ENCODE data around the gene EPHB1. TPM values are rescaled to one million over a fixed set of nuclear protein-coding genes. Genes with fewer than 3 reads are reported as not detected.

EPHB1 gene
- total and polyA plus RNA-seq, 2 of the 13 experiments (the other 11 are each of a cell fraction or from before 2014, with no cell fraction given), result 0.07 to 0.21 TPM

- TF ChIP-seq SYNCRIP (IDR thresholded peaks at IDR 0.05; ENCODE audit: insufficient read depth, low read depth, low read length) (no peak), ZNF574 (CRISPR knock-in tag; IDR thresholded peaks at IDR 0.05) (no peak), KMT2B (CRISPR knock-in tag; IDR thresholded peaks at IDR 0.05) (no peak), ZFYVE20 (CRISPR knock-in tag; IDR thresholded peaks at IDR 0.05; ENCODE audit: borderline replicate concordance, low read depth) (no peak)
Observed at GRCh38 chr3:134939978-134940377, 144.9 kb downstream of the EPHB1 start (continued).

GRCh38 chr3:134941820-134942219 lies 146.8 kb downstream of the EPHB1 start:
- no peak overlapping the region for H3K4me2 ChIP-seq (ENCODE audit: low read depth, low read length)
- no peak for FAIRE-seq
- H3K9me3 ChIP-seq (ENCODE audit: low read length), result no peaks in the 10 kb centered on the region
- WGBS (ENCODE audit: low lambda C conversion rate), result 6% methylated on average over 1 of the region's 1 CpG
- no peaks in the 10 kb centered on the region for H4K20me1 ChIP-seq (ENCODE audit: insufficient read depth, low read length)
- ChIA-PET POLR2A (no interaction called here), CTCF (ENCODE audit: low intra/inter-chr PET ratio, low total read pairs) (no interaction called here)
- no peaks in the 10 kb centered on the region for H3K27me3 ChIP-seq (ENCODE audit: control insufficient read depth in 1 of 2, insufficient read depth in 2 of 2, low read length in 2 of 2)
- intact Hi-C loops (cut with micrococcal nuclease; ENCODE audit: unreplicated experiment) (no loop called here), in situ Hi-C loops (cut with HindIII; ENCODE audit: extremely low pct_ligation_motif_present, low pct_unique_long_range_greater_than_20kb) (no loop called here)
- H3K79me2 ChIP-seq (ENCODE audit: insufficient read depth, low read length), result no peaks in the 10 kb centered on the region
- DNase-seq (ENCODE audit: low spot score), result no peak
- no peak overlapping the region for H3K4me3 ChIP-seq (replicated peaks in 1 of 3; ENCODE audit: insufficient read depth in 1 of 3, low read depth in 2 of 3, low read length in 3 of 3)
- H3K27ac ChIP-seq (ENCODE audit: extremely low read length, insufficient read depth, low read length), result no peak overlapping the region
- H2AFZ ChIP-seq (ENCODE audit: low read length), result no peak overlapping the region
- no peak overlapping the region for H3K9ac ChIP-seq (ENCODE audit: insufficient read depth, low read depth, low read length)
- no TSS peak for BruUV-seq (replicated peaks)
- H3K4me1 ChIP-seq (ENCODE audit: insufficient read depth, low read length), result no peaks in the 10 kb centered on the region
- no peak for ATAC-seq
- H3K36me3 ChIP-seq (replicated peaks in 1 of 2; ENCODE audit: control insufficient read depth in 1 of 2, insufficient read depth in 2 of 2, low read length in 2 of 2), result no peaks in the 10 kb centered on the region
- TF ChIP-seq ZNF761 (CRISPR knock-in tag; conservative IDR thresholded peaks at IDR 0.05) (no peak), YEATS4 (CRISPR knock-in tag; IDR thresholded peaks at IDR 0.05; ENCODE audit: borderline replicate concordance) (no peak), ZNF407 (CRISPR knock-in tag; IDR thresholded peaks at IDR 0.05; ENCODE audit: not compliant biosample characterization) (no peak), CBX5 (CRISPR knock-in tag; IDR thresholded peaks at IDR 0.05; ENCODE audit: borderline replicate concordance) (no peak), RBM39 (IDR thresholded peaks at IDR 0.05; ENCODE audit: low read depth, low read length, poor library complexity, severe bottlenecking) (no peak), ZNF772 (CRISPR knock-in tag; IDR thresholded peaks at IDR 0.05) (no peak), PAX8 (CRISPR knock-in tag; IDR thresholded peaks at IDR 0.05; ENCODE audit: borderline replicate concordance) (no peak), ZNF747 (CRISPR knock-in tag; IDR thresholded peaks at IDR 0.05; ENCODE audit: borderline replicate concordance) (no peak), ATRX (CRISPR knock-in tag; IDR thresholded peaks at IDR 0.05; ENCODE audit: borderline replicate concordance) (no peak)
